Stimulated activated CD8-positive, alpha-beta memory T cell treated with anti-CD3 and anti-CD28 coated beads, Interleukin-4, amount 100 ng/mL, for 24 hours (primary cell): ENCODE measurements around the gene PRR33.

Experiments
- DNase-seq: peaks from one replicate; pipeline ENCODE4 v3.0.0-alpha.2; 2020; ENCODE audit warnings: low read depth

PRR33 gene

GRCh38 chr11:1927848-1928469 is 36.3 kb upstream of the PRR33 start:
- DNase-seq: no peak

GRCh38 chr11:1927026-1927847 is 35.5 kb upstream of the PRR33 start:
- no peak for DNase-seq

- no peak for DNase-seq
These were observed 34.7 kb upstream of the PRR33 start for GRCh38 chr11:1926156-1927025.

GRCh38 chr11:1925373-1926155 is 33.9 kb upstream of the PRR33 start:
- no peak for DNase-seq

- no peak for DNase-seq
These were observed 33.1 kb upstream of the PRR33 start for GRCh38 chr11:1924646-1925372.

- DNase-seq: no peak
These were observed 32.5 kb upstream of the PRR33 start for GRCh38 chr11:1924181-1924580.

GRCh38 chr11:1923201-1923956 is 31.7 kb upstream of the PRR33 start:
- DNase-seq: no peak

GRCh38 chr11:1922481-1923081 is 30.9 kb upstream of the PRR33 start:
- no peak for DNase-seq

GRCh38 chr11:1921574-1922141 is 30.0 kb upstream of the PRR33 start:
- no peak for DNase-seq

GRCh38 chr11:1920909-1921573 is 29.3 kb upstream of the PRR33 start:
- no peak for DNase-seq

GRCh38 chr11:1920128-1920908 is 28.6 kb upstream of the PRR33 start:
- DNase-seq: no peak

GRCh38 chr11:1919391-1920127 is 27.9 kb upstream of the PRR33 start, which contains the start of gene TNNT3:
Gene TNNT3, plus strand, starts transcription at chr11:1919703. Its CDS starts 3,172 bp downstream, at chr11:1922875.
- DNase-seq: no peak

- no peak for DNase-seq
These were observed 27.0 kb upstream of the PRR33 start for GRCh38 chr11:1918436-1919315.

- DNase-seq: no peak
These were observed 26.1 kb upstream of the PRR33 start for GRCh38 chr11:1917523-1918435.

GRCh38 chr11:1916986-1917522 is 25.4 kb upstream of the PRR33 start:
- no peak for DNase-seq
